CD14-positive monocyte (primary cell): ENCODE measurements around the gene WIZ. TPM values are rescaled to one million over a fixed set of nuclear protein-coding genes. Genes with fewer than 3 reads are reported as not detected.

Experiments
- DNase-seq, 3 donors: peaks; one replicate each; pipeline ENCODE4 v3.0.0-alpha.2; 2011 to 2022
- H2AFZ ChIP-seq: 2 replicates; pipeline ENCODE4 v1.6.0; 2012; ENCODE audit warnings: mild to moderate bottlenecking, low read depth, low read length, inconsistent platforms; ENCODE audit not compliant: insufficient read depth, poor library complexity, severe bottlenecking
- H3K27ac ChIP-seq, 2 donors: 1 replicate in 1 of 2; 2 replicates in 1 of 2; pipeline ENCODE4 v1.5.1; 2012 to 2013; ENCODE audit warnings: low read length in 2 of 2, control low read depth in 1 of 2, inconsistent platforms in 1 of 2, low read depth in 1 of 2, mild to moderate bottlenecking in 1 of 2
- H3K27me3 ChIP-seq, 2 donors: one replicate each; pipeline versions ENCODE4 v1.6.0 to v1.6.1; 2011 to 2013; ENCODE audit warnings: low read length in 2 of 2; ENCODE audit not compliant: control insufficient read depth in 2 of 2, insufficient read depth in 2 of 2
- H3K36me3 ChIP-seq, 2 donors: replicated peaks in 1 of 2; 1 replicate in 1 of 2; 2 replicates in 1 of 2; pipeline versions ENCODE4 v1.5.1 to v1.6.1; 2012 to 2013; ENCODE audit warnings: low read length in 2 of 2, control low read depth in 1 of 2, inconsistent platforms in 1 of 2, mild to moderate bottlenecking in 1 of 2; ENCODE audit not compliant: insufficient read depth in 2 of 2, control insufficient read depth in 1 of 2
- H3K4me1 ChIP-seq, 2 donors: 1 replicate in 1 of 2; 2 replicates in 1 of 2; pipeline versions ENCODE4 v1.5.1 to v1.6.1; 2012 to 2013; ENCODE audit warnings: low read length in 2 of 2, control low read depth in 1 of 2, inconsistent platforms in 1 of 2, mild to moderate bottlenecking in 1 of 2, moderate library complexity in 1 of 2; ENCODE audit not compliant: insufficient read depth in 2 of 2, control insufficient read depth in 1 of 2
- H3K4me2 ChIP-seq: replicated peaks from 2 replicates; pipeline ENCODE3; 2012; ENCODE audit warnings: low read length, moderate library complexity, mild to moderate bottlenecking; ENCODE audit not compliant: poor library complexity, severe bottlenecking; ENCODE audit errors: extremely low read depth
- H3K4me3 ChIP-seq, 3 experiments: fragments of 200-600 bp in 1 of 3; sonication (generic) in 1 of 3; replicated peaks in 1 of 3; 1 replicate in 2 of 3; 2 replicates in 1 of 3; pipeline ENCODE4 v1.5.1; 2011 to 2013; ENCODE audit warnings: low read length in 3 of 3, mild to moderate bottlenecking in 3 of 3, control low read depth in 2 of 3, low read depth in 2 of 3, inconsistent platforms in 1 of 3, moderate library complexity in 1 of 3
- H3K79me2 ChIP-seq: 2 replicates; pipeline ENCODE4 v1.6.0; 2012; ENCODE audit warnings: mild to moderate bottlenecking, control low read depth, inconsistent platforms, low read length, moderate library complexity; ENCODE audit not compliant: insufficient read depth
- H3K9ac ChIP-seq: 2 replicates; pipeline ENCODE4 v1.6.0; 2017; ENCODE audit warnings: low read length, mild to moderate bottlenecking; ENCODE audit not compliant: insufficient read depth, poor library complexity, severe bottlenecking
- H3K9me3 ChIP-seq, 2 donors: replicated peaks in 1 of 2; 1 replicate in 1 of 2; 2 replicates in 1 of 2; pipeline versions ENCODE4 v1.5.1 to v1.6.1; 2012 to 2013; ENCODE audit warnings: low read length in 2 of 2, control low read depth in 1 of 2; ENCODE audit not compliant: control insufficient read depth in 1 of 2, insufficient read depth in 1 of 2
- H4K20me1 ChIP-seq: 2 replicates; pipeline ENCODE4 v1.6.0; 2012; ENCODE audit warnings: mild to moderate bottlenecking, low read length, control low read depth, moderate library complexity; ENCODE audit not compliant: insufficient read depth
- H3K27ac Mint-ChIP-seq, 7 donors: one replicate each; pipeline ENCODE4 v1.8.0; 2020; ENCODE audit warnings: mild to moderate bottlenecking in 7 of 7, mixed read lengths in 7 of 7, moderate library complexity in 6 of 7, inconsistent platforms in 2 of 7
- H3K27me3 Mint-ChIP-seq, 3 donors: one replicate each; pipeline ENCODE4 v1.8.0; 2021 to 2022; ENCODE audit warnings: low read depth in 3 of 3, mild to moderate bottlenecking in 3 of 3, mixed read lengths in 3 of 3, moderate library complexity in 3 of 3, inconsistent platforms in 1 of 3
- H3K36me3 Mint-ChIP-seq, 2 donors: one replicate each; pipeline ENCODE4 v1.8.0; 2020; ENCODE audit warnings: mixed read lengths in 2 of 2, inconsistent platforms in 1 of 2, mild to moderate bottlenecking in 1 of 2
- H3K4me1 Mint-ChIP-seq: one replicate; pipeline ENCODE4 v1.8.0; 2020; ENCODE audit warnings: mild to moderate bottlenecking, mixed read lengths
- H3K4me3 Mint-ChIP-seq, 2 donors: one replicate each; pipeline ENCODE4 v1.8.0; 2020; ENCODE audit warnings: mild to moderate bottlenecking in 2 of 2, mixed read lengths in 2 of 2, moderate library complexity in 1 of 2
- H3K9me3 Mint-ChIP-seq, 7 donors: one replicate each; pipeline ENCODE4 v1.8.0; 2020 to 2022; ENCODE audit warnings: mixed read lengths in 7 of 7, mild to moderate bottlenecking in 6 of 7, moderate library complexity in 6 of 7, inconsistent platforms in 2 of 7
- CTCF ChIP-seq: fragments of 200-600 bp; IDR thresholded peaks from one replicate; pipeline ENCODE4 v1.8.0; 2022; ENCODE audit warnings: antibody characterized with exemption, mild to moderate bottlenecking
- WGBS: methylation state at CpG from one replicate; pipeline ENCODE4 v1.1.5; 2013; ENCODE audit warnings: missing lambda C conversion rate; ENCODE audit not compliant: insufficient coverage; 5-methylcytosine and 5-hydroxymethylcytosine counted together
- intact Hi-C, 2 donors: fragments of 100-400 bp; cut with micrococcal nuclease; formaldehyde crosslinking; loops; one replicate each; pipeline versions ENCODE4 v1.15.0 to v1.15.1; 2023
- polyA plus RNA-seq, 3 donors: library from polyadenylated mRNA; depleted of rRNA in 1 of 3; unstranded in 2 of 3; stranded (reverse) in 1 of 3; fragments of 300-500 nt in 2 of 3; fragments of >200 nt in 1 of 3; fragmentation: Illumina TruSeq in 2 of 3; gene quantifications; 1 replicate in 2 of 3; 2 replicates in 1 of 3; pipeline ENCODE4 v1.2.3, GENCODE V29; 2012 to 2021

Gene WIZ
- polyA plus RNA-seq, 3 donors = 0.47 to 13.7 (median 0.51) TPM

DNA sequence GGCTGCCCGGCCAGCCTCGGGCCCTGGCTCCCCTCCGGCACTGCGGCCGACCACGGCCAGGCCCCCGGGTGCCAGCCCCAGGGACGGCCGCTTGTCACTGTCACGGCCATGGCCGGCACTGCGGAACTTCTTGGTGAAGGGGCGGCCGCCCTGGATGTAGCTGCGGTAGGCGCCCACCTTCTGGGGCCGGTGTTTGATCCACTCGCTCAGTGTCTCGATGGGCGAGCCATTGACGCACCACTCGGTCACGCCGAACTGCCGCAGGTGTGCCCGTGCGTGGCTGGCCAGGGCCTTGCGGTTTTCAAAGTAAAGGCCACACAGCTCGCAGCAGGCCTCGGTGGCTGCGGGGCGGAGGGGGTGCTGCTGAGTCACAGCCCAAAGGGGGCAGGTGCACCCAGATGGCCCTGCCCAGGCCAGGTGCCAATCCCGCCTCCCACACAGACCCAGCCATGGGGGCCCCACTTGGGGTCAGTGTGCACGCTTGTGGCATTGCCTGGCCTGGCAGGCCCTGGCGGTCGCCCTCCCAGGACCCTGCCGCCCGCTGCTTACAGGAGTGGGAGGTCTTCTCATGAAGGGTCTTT lies 25.0 kb downstream of the WIZ start:
- Mint-ChIP-seq H3K4me3 (no peak overlapping the region), H3K36me3 (peaks cover 42 to 75% of the 10 kb centered on the region in 2 donors), H3K27ac (no peak overlapping the region), H3K27me3 (peaks cover 0 to 1% (median 0%) of the 10 kb centered on the region in 3 donors), H3K9me3 (peaks cover 0 to 8% (median 6%) of the 10 kb centered on the region in 7 donors), H3K4me1 (peaks cover 2% of the 10 kb centered on the region)
- no peak for DNase-seq
- Histone ChIP-seq H3K27ac (no peak overlapping the region), H3K9ac (no peak overlapping the region), H3K79me2 (peaks cover 20% of the 10 kb centered on the region), H3K27me3 (no peaks in the 10 kb centered on the region), H3K4me3 (no peak overlapping the region), H3K4me2 (no peak overlapping the region), H3K9me3 (peaks cover 6 to 10% of the 10 kb centered on the region in 2 donors), H3K36me3 (peaks cover 60 to 82% of the 10 kb centered on the region in 2 donors), H4K20me1 (peaks cover 19% of the 10 kb centered on the region), H3K4me1 (peaks cover 0 to under 1% of the 10 kb centered on the region in 2 donors), H2AFZ (no peak overlapping the region)
- 97% methylated on average over 37 of the region's 38 CpGs for WGBS
- no peak for TF ChIP-seq CTCF
- intact Hi-C loops = no loop called here

DNA sequence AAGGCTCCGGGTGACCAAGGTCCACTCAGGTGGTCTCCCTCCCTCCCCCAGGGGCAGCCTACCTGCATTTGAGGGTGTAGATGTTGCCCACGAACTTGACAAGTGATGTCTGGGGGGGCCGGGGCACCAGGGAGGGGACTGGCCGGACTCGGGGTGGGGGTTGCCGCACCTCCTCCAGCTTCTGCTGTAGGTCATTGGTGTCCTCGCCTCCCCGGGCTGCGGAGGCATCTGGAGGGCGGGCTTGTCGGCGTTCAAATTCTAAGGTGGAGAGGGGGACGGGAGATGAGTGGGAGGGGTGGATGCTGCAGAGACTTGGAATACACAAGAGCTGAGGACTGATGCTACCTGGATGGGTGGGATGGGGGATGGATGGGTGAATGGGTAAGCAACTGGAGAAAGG lies 25.6 kb downstream of the WIZ start:
- Mint-ChIP-seq H3K27me3 (peaks cover 0 to 1% (median 0%) of the 10 kb centered on the region in 3 donors), H3K4me1 (peaks cover 9% of the 10 kb centered on the region), H3K36me3 (peaks cover 42 to 74% of the 10 kb centered on the region in 2 donors), H3K27ac (no peak overlapping the region), H3K4me3 (no peak overlapping the region), H3K9me3 (peaks cover 0 to 8% (median 6%) of the 10 kb centered on the region in 7 donors)
- Histone ChIP-seq H3K4me1 (peaks cover 6 to 7% of the 10 kb centered on the region in 2 donors), H3K36me3 (peaks cover 59 to 78% of the 10 kb centered on the region in 2 donors), H3K27ac (no peak overlapping the region), H3K9ac (no peak overlapping the region), H3K9me3 (peaks cover 6 to 10% of the 10 kb centered on the region in 2 donors), H3K79me2 (peaks cover 13% of the 10 kb centered on the region), H2AFZ (no peak overlapping the region), H3K4me2 (no peak overlapping the region), H3K27me3 (no peaks in the 10 kb centered on the region), H3K4me3 (no peak overlapping the region), H4K20me1 (peaks cover 15% of the 10 kb centered on the region)
- WGBS = 96% methylated on average over 11 of the region's 13 CpGs
- DNase-seq = no peak
- intact Hi-C loops = no loop called here
- TF ChIP-seq CTCF = no peak
